ENCODE measurements around the gene NEU2. TPM values are rescaled to one million over a fixed set of nuclear protein-coding genes. Genes with fewer than 3 reads are reported as not detected.

Gene NEU2
- total RNA-seq, 1 experiment from 2014 or later, result not detected

DNA sequence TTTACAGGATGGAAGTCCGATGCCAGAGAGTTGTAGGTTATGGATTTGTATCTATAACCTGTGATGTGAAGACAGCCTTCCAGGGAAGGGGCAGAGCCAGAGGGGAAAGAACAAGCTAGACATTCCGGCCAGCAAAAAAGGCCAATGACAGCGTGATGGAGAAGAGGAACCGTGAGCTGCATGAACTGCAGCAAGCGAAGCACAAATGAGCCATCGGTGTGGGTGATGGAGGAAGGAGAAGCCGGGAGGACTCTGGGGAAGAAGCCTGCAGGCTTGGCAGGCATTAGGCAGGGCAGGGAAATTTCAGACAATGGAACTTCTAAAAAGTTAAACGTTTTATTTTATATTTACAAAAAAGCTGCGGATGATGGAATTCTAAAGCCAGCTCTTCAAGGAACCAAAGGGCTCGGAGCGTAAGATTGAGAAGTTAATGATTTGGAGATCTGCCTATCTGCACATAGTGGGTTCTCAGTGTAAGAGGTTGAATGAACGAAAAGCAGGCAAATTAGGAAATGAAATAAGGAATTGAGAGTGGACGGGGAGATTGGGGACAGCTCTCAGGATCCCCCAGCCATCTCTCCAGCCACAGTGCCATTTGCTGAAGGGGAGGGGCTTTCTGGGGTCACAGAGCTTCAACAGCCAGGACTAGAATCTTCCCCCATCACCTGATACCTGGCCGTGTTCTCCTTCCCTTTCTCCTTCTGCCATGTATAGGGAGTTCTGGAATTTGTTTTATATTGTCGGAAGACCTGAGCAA is 47.8 kb upstream of the NEU2 start:
- H3K27me3 ChIP-seq (replicated peaks; ENCODE audit: insufficient read depth, low read depth, low read length, poor library complexity), result no peaks in the 10 kb centered on the region
- intact Hi-C loops (cut with micrococcal nuclease; ENCODE audit: unreplicated experiment), result no loop called here
- H3K9me3 ChIP-seq (ENCODE audit: low read depth, low read length, poor library complexity, severe bottlenecking), result no peaks in the 10 kb centered on the region
- H3K27ac ChIP-seq (ENCODE audit: low read depth, low read length, poor library complexity, severe bottlenecking), result no peak overlapping the region
- TF ChIP-seq EZH2 (IDR thresholded peaks at IDR 0.05; ENCODE audit: borderline replicate concordance, low read depth, low read length, poor library complexity, severe bottlenecking), result no peak
- TF ChIP-seq, protein P1, sequence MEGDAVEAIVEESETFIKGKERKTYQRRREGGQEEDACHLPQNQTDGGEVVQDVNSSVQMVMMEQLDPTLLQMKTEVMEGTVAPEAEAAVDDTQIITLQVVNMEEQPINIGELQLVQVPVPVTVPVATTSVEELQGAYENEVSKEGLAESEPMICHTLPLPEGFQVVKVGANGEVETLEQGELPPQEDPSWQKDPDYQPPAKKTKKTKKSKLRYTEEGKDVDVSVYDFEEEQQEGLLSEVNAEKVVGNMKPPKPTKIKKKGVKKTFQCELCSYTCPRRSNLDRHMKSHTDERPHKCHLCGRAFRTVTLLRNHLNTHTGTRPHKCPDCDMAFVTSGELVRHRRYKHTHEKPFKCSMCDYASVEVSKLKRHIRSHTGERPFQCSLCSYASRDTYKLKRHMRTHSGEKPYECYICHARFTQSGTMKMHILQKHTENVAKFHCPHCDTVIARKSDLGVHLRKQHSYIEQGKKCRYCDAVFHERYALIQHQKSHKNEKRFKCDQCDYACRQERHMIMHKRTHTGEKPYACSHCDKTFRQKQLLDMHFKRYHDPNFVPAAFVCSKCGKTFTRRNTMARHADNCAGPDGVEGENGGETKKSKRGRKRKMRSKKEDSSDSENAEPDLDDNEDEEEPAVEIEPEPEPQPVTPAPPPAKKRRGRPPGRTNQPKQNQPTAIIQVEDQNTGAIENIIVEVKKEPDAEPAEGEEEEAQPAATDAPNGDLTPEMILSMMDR (conservative IDR thresholded peaks at IDR 0.05; ENCODE audit: low read depth, low read length), result no peak
- no peak for DNase-seq (ENCODE audit: low spot score)
- no TSS peak for BruUV-seq (replicated peaks)
- POLR2A ChIA-PET (ENCODE audit: low non-redundant PET), result no interaction called here
- H3K4me1 ChIP-seq (ENCODE audit: insufficient read depth, low read length, poor library complexity, severe bottlenecking), result peaks cover 5% of the 10 kb centered on the region
- no peak overlapping the region for H3K4me3 ChIP-seq (ENCODE audit: low read depth, low read length, poor library complexity, severe bottlenecking)
- CTCF ChIA-PET, result no interaction called here
- no peaks in the 10 kb centered on the region for H3K36me3 ChIP-seq (ENCODE audit: insufficient read depth, low read length, poor library complexity, severe bottlenecking)

DNA sequence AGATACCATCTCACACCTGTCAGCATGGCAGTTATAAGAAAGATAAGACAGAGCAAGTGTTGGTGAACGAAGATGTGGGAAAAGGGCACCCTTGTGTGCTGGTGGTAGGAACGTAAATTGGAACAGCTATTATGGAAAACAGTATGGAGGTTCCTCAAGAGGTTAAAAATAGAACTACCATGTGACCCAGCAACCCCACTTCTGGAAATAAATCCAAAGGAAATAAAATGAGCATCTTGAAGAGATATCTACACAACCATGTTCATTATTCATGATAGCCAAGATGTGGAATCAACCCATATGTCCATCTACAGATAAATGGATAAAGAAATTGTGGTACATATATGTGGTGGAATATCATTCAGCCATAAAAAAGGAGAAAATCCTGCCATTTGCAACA is 46.3 kb upstream of the NEU2 start:
- Histone ChIP-seq H3K4me1 (ENCODE audit: insufficient read depth, low read length, poor library complexity, severe bottlenecking) (peaks cover 5% of the 10 kb centered on the region), H3K4me3 (ENCODE audit: low read depth, low read length, poor library complexity, severe bottlenecking) (no peak overlapping the region), H3K27ac (ENCODE audit: low read depth, low read length, poor library complexity, severe bottlenecking) (no peak overlapping the region), H3K9me3 (ENCODE audit: low read depth, low read length, poor library complexity, severe bottlenecking) (no peaks in the 10 kb centered on the region), H3K36me3 (ENCODE audit: insufficient read depth, low read length, poor library complexity, severe bottlenecking) (no peaks in the 10 kb centered on the region), H3K27me3 (replicated peaks; ENCODE audit: insufficient read depth, low read depth, low read length, poor library complexity) (no peaks in the 10 kb centered on the region)
- BruUV-seq (replicated peaks), result no TSS peak
- ChIA-PET POLR2A (ENCODE audit: low non-redundant PET) (no interaction called here), CTCF (no interaction called here)
- intact Hi-C loops (cut with micrococcal nuclease; ENCODE audit: unreplicated experiment), result no loop called here
- no peak for DNase-seq (ENCODE audit: low spot score)
- TF ChIP-seq EZH2 (IDR thresholded peaks at IDR 0.05; ENCODE audit: borderline replicate concordance, low read depth, low read length, poor library complexity, severe bottlenecking), result no peak
- TF ChIP-seq, protein P1 (conservative IDR thresholded peaks at IDR 0.05; ENCODE audit: low read depth, low read length), result no peak

DNA sequence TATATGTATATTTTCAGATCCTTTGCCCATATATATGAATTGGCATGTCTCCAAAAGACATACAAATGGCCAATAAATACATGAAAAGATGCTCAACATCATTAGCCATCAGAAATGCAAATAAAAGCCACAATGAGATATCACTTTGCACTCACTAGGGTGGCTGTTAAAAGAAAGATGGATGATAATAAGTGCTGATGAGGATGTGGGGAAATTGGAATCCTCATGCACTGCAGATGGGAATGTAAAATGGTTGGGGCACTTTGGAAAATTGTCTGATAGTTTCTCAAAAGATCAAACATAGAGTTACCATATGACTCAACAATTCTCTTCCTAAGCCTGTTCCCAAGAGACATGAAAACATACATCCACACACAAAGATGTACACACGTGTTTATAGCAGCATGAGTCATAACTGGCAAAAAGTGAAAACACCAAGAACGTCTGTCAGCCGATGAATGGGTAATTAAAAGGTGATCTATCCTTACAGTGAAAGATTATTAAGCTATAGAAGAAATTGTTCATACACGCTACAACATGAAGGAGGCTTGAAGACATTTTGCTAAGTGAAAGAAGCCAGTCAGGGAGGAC is 39.1 kb upstream of the NEU2 start:
- POLR2A ChIA-PET (ENCODE audit: low non-redundant PET), result no interaction called here
- Histone ChIP-seq H3K4me3 (ENCODE audit: low read depth, low read length, poor library complexity, severe bottlenecking) (no peak overlapping the region), H3K27me3 (replicated peaks; ENCODE audit: insufficient read depth, low read depth, low read length, poor library complexity) (no peaks in the 10 kb centered on the region), H3K27ac (ENCODE audit: low read depth, low read length, poor library complexity, severe bottlenecking) (no peak overlapping the region), H3K9me3 (ENCODE audit: low read depth, low read length, poor library complexity, severe bottlenecking) (no peaks in the 10 kb centered on the region), H3K4me1 (ENCODE audit: insufficient read depth, low read length, poor library complexity, severe bottlenecking) (no peaks in the 10 kb centered on the region), H3K36me3 (ENCODE audit: insufficient read depth, low read length, poor library complexity, severe bottlenecking) (no peaks in the 10 kb centered on the region)
- no peak for TF ChIP-seq EZH2 (IDR thresholded peaks at IDR 0.05; ENCODE audit: borderline replicate concordance, low read depth, low read length, poor library complexity, severe bottlenecking)
- TF ChIP-seq, protein P1 (conservative IDR thresholded peaks at IDR 0.05; ENCODE audit: low read depth, low read length), result no peak
- no TSS peak for BruUV-seq (replicated peaks)
- intact Hi-C loops (cut with micrococcal nuclease; ENCODE audit: unreplicated experiment), result no loop called here
- no peak for DNase-seq (ENCODE audit: low spot score)
- CTCF ChIA-PET, result no interaction called here
